Tibial artery (tissue), 4 donors: Measurements from ENCODE around the gene GNPTG.

Source experiments
- DNase-seq, 2 donors: peaks; one replicate each; pipeline ENCODE4 v3.0.0-alpha.2; 2019
- H3K27ac ChIP-seq, 2 donors: fragments of 200-600 bp; sonication (generic) in 1 of 2; 1 replicate in 1 of 2; 2 replicates in 1 of 2; pipeline ENCODE4 v1.5.1; 2018 to 2019; ENCODE audit warnings: mild to moderate bottlenecking in 1 of 2
- H3K27me3 ChIP-seq, 2 donors: fragments of 200-600 bp; sonication (generic) in 1 of 2; one replicate each; pipeline versions ENCODE4 v1.5.1 to v1.6.0; 2016 to 2019
- H3K36me3 ChIP-seq, 3 donors: fragments of 200-600 bp; sonication (generic) in 2 of 3; one replicate each; pipeline ENCODE4 v1.5.1; 2016 to 2019; ENCODE audit warnings: mild to moderate bottlenecking in 2 of 3
- H3K4me1 ChIP-seq, 4 donors: fragments of 200-600 bp; sonication (generic) in 2 of 4; 1 replicate in 3 of 4; 2 replicates in 1 of 4; pipeline ENCODE4 v1.5.1; 2016 to 2019
- H3K4me3 ChIP-seq, 2 donors: fragments of 200-600 bp; sonication (generic) in 1 of 2; 1 replicate in 1 of 2; 2 replicates in 1 of 2; pipeline ENCODE4 v1.5.1; 2018 to 2019; ENCODE audit warnings: mild to moderate bottlenecking in 2 of 2
- H3K9me3 ChIP-seq, 3 donors: fragments of 200-600 bp; sonication (generic) in 1 of 3; one replicate each; pipeline ENCODE4 v1.5.1; 2016 to 2019
- intact Hi-C: fragments of 100-400 bp; cut with DNase I; formaldehyde crosslinking; loops from one replicate; pipeline ENCODE4 v1.15.0; 2023; ENCODE audit warnings: low total_unique reads
- TF ChIP-seq, protein P1 (sequence below), 2 experiments: fragments of 200-600 bp in 1 of 2; fragments of 450-650 bp in 1 of 2; IDR thresholded peaks; one replicate each; pipeline ENCODE4 v1.5.1; 2017 to 2019; ENCODE audit warnings: antibody characterized with exemption in 2 of 2, mild to moderate bottlenecking in 1 of 2, moderate library complexity in 1 of 2

Gene GNPTG

DNA sequence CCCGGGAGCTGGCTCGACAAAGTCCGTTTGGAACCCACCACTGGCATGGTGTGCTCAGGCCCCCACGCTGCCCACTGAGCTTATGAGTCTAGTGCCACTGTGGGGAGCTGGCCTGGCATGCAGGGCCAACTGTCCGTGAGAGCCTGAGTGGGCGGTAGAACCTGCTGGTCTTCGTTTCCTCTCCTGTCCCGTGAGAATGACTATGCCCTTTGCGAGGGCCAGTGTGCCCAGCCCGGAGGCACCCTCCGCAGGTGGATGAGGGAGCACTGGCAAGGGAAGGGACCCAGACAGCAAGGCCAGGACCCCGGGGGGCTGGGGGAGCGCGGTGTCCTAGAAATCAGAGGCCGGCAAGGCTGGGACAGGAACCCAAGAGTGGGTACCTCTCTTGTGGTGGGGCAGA lies 15.1 kb upstream of the GNPTG start:
- TF ChIP-seq, protein P1, sequence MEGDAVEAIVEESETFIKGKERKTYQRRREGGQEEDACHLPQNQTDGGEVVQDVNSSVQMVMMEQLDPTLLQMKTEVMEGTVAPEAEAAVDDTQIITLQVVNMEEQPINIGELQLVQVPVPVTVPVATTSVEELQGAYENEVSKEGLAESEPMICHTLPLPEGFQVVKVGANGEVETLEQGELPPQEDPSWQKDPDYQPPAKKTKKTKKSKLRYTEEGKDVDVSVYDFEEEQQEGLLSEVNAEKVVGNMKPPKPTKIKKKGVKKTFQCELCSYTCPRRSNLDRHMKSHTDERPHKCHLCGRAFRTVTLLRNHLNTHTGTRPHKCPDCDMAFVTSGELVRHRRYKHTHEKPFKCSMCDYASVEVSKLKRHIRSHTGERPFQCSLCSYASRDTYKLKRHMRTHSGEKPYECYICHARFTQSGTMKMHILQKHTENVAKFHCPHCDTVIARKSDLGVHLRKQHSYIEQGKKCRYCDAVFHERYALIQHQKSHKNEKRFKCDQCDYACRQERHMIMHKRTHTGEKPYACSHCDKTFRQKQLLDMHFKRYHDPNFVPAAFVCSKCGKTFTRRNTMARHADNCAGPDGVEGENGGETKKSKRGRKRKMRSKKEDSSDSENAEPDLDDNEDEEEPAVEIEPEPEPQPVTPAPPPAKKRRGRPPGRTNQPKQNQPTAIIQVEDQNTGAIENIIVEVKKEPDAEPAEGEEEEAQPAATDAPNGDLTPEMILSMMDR (IDR thresholded peaks at IDR 0.05) = no peak

DNA sequence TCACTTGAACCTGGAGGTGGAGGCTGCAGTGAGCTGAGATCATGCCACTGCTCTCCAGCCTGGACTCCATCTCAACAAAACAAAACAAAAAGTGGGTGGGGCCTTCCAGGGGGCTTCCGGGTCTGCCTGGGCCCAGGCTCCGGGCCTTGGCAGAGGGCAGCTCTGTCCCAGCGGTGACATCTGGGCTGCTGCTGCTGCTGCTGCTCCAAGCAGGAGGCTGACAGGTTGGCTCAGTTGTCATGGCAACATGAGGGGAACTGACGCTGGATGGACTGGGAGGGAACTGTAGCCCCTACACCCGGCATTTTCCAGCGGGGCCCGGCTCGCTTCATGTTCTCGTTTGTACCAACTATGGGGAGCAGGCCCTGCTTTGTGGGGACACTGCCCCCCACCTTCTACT lies 14.2 kb upstream of the GNPTG start:
- peaks cover 13 to 74% of the 10 kb centered on the region in 2 donors for H3K27me3 ChIP-seq
- no peak for DNase-seq
- H3K4me1 ChIP-seq = peaks cover 0 to 22% (median 21%) of the 10 kb centered on the region in 4 donors
- H3K27ac ChIP-seq = no peak overlapping the region
- intact Hi-C loops = no loop called here
- H3K36me3 ChIP-seq = no peaks in the 10 kb centered on the region
- no peaks in the 10 kb centered on the region for H3K9me3 ChIP-seq
- H3K4me3 ChIP-seq = no peak overlapping the region
- TF ChIP-seq, protein P1 (IDR thresholded peaks at IDR 0.05) = no peak

More for the DNA sequence above, 15.1 kb upstream of the GNPTG start:
- DNase-seq = no peak
- H3K27ac ChIP-seq = no peak overlapping the region
- H3K4me3 ChIP-seq = no peak overlapping the region
- no peaks in the 10 kb centered on the region for H3K36me3 ChIP-seq
- H3K27me3 ChIP-seq = peaks cover 13 to 80% of the 10 kb centered on the region in 2 donors
- no peaks in the 10 kb centered on the region for H3K9me3 ChIP-seq
- intact Hi-C loops = no loop called here
- peaks cover 0 to 30% (median 27%) of the 10 kb centered on the region in 4 donors for H3K4me1 ChIP-seq

DNA sequence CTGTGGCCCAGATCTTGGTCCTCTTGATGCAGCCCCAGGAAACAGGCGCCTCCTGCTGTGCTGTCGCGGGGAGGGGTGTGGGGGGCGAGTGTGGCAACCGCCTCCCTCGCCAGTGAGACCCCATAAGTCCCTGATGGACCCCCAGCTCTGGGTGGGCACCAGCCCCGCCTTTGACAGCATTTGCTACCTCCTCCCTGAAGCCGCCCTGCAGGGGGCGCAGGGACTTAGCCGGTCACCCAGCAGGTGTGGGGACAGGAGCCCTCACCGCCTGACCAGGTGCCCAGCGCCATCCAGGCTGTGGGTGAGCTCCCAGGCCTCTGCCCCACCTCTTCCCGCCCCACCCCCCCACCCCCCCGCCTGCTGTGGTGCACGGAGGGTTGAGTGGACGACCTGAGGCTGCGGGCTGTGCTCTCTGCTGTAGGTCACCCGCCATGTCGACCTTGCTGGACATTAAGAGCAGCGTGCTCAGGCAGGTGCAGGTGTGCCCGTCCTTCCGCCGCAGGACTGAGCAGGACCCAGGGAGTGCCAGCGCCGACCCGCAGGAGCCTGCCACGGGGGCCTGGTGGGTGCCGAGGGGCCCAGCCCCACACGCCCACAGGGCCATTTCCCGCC lies 13.5 kb upstream of the GNPTG start:
- Histone ChIP-seq H3K4me3 (no peak overlapping the region), H3K27ac (no peak overlapping the region), H3K27me3 (peaks cover 11 to 67% of the 10 kb centered on the region in 2 donors), H3K36me3 (no peaks in the 10 kb centered on the region), H3K9me3 (no peaks in the 10 kb centered on the region), H3K4me1 (peaks cover 0 to 23% (median 22%) of the 10 kb centered on the region in 4 donors)
- intact Hi-C loops = no loop called here
- TF ChIP-seq, protein P1 (IDR thresholded peaks at IDR 0.05) = no peak
- no peak for DNase-seq

DNA sequence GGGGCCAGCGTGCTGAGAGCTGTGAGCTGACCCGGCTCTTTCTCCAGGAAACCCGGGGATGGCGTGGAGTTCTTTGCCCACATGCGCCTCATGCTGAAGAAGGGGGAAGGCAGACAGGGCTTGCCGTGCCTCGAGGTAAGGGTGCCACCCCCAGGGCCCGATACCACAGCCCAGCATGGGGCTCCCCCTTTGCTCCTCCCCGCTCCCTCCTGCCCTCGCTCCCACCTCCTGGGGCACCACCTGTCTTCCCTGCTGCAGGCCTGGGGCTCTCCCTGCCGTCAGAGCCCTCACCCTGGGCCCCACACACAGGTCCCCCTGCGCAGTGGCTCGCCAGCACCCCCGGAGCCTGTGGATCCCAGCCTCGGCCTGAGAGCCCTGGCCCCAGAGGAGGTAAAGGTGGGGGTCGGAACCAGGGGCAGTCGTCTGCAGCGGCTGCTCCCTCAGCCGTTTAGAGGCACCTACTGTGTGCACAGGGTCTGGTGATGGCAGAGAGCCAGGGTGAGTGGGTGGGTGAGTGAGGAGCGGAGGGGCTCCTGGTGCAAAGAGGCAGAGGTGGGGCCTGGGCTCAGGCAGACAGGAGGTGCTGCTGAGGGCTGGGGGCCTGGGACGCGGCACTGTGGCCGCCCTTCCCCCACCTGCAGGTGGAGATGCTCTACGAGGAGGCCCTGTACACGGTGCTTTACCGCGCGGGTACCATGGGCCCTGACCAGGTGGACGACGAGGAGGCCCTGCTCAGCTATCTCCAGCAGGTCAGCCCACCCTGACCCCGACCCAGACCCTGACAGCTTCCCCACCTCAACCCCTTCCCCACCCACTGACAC lies 12.7 kb upstream of the GNPTG start:
- intact Hi-C loops = no loop called here
- H3K4me1 ChIP-seq = peaks cover 0 to 19% (median 16%) of the 10 kb centered on the region in 4 donors
- no peaks in the 10 kb centered on the region for H3K9me3 ChIP-seq
- TF ChIP-seq, protein P1 (IDR thresholded peaks at IDR 0.05) = no peak
- H3K4me3 ChIP-seq = no peak overlapping the region
- no peak for DNase-seq
- H3K36me3 ChIP-seq = no peaks in the 10 kb centered on the region
- H3K27ac ChIP-seq = no peak overlapping the region
- peaks cover 3 to 59% of the 10 kb centered on the region in 2 donors for H3K27me3 ChIP-seq

DNA sequence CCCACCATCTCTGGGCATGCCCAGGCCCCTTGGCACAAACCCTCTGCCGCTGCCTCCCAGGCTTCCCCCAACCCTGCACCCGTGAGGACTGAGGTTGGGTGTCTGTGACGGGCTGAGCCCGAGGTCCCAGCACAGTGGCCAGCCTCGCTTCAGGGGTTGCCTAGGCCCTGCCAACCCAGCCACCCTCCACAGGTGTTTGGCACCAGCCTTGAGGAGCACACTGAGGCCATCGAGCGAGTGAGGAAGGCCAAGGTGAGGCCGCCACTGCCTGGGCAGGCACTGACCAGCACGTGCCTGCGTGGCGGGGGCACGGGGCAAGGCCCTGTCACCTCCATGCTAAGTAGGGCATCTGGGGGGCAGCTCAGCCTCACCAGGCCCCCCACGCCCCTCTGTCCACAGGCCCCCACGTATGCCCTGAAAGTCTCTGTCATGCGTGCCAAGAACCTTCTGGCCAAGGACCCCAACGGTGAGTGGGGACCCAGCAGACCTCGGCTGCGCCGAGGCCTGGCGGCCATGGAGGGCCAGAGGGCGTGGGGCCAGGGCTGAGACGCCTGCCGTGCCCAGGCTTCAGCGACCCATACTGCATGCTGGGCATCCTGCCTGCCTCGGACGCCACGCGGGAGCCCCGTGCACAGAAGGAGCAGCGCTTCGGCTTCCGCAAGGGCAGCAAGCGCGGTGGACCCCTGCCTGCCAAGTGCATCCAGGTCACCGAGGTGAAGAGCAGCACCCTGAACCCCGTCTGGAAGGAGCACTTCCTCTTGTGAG lies 10.8 kb upstream of the GNPTG start:
- TF ChIP-seq, protein P1 (IDR thresholded peaks at IDR 0.05) = no peak
- DNase-seq = no peak
- Histone ChIP-seq H3K36me3 (no peaks in the 10 kb centered on the region), H3K9me3 (no peaks in the 10 kb centered on the region), H3K27me3 (peaks cover 0 to 40% of the 10 kb centered on the region in 2 donors), H3K4me1 (peaks cover 0 to 14% (median 11%) of the 10 kb centered on the region in 4 donors), H3K27ac (no peak overlapping the region), H3K4me3 (no peak overlapping the region)
- intact Hi-C loops = no loop called here
